Activated CD8-positive, alpha-beta memory T cell treated with anti-CD3 and anti-CD28 coated beads, Interleukin-2, amount 50 U/mL, for 48 hours (primary cell): Measurements from ENCODE around the gene PPP1R3C.

Source experiments
- DNase-seq: peaks from one replicate; pipeline ENCODE4 v3.0.0-alpha.2; 2020

Gene PPP1R3C

GRCh38 chr10:91632671-91633550 is at the start of gene PPP1R3C:
PPP1R3C (minus strand) TSS chr10:91633071; CDS start chr10:91632969, 102 bp downstream.
- DNase-seq = peak; percentile 78

- no peak for DNase-seq
These were observed 48.7 kb upstream of the PPP1R3C start for GRCh38 chr10:91681361-91682276.

- DNase-seq = no peak
These were observed 47.6 kb upstream of the PPP1R3C start for GRCh38 chr10:91680487-91680886.

- DNase-seq = no peak
These were observed 46.4 kb upstream of the PPP1R3C start for GRCh38 chr10:91679296-91679695.

- DNase-seq = no peak
These were observed 45.0 kb upstream of the PPP1R3C start for GRCh38 chr10:91677911-91678310.

- DNase-seq = no peak
These were observed 39.2 kb upstream of the PPP1R3C start for GRCh38 chr10:91672021-91672608.

- no peak for DNase-seq
These were observed 36.0 kb upstream of the PPP1R3C start for GRCh38 chr10:91668913-91669312.

- DNase-seq = no peak
These were observed 33.0 kb upstream of the PPP1R3C start for GRCh38 chr10:91665842-91666241.

- DNase-seq = no peak
These were observed 31.6 kb upstream of the PPP1R3C start for GRCh38 chr10:91664426-91664825.

GRCh38 chr10:91662993-91663392 is 30.1 kb upstream of the PPP1R3C start:
- no peak for DNase-seq

- DNase-seq = no peak
These were observed 20.5 kb upstream of the PPP1R3C start for GRCh38 chr10:91653219-91653870.

- DNase-seq = no peak
These were observed 19.5 kb upstream of the PPP1R3C start for GRCh38 chr10:91652364-91652763.

GRCh38 chr10:91643700-91644099 is 10.8 kb upstream of the PPP1R3C start:
- DNase-seq = no peak

- DNase-seq = no peak
These were observed 10.2 kb upstream of the PPP1R3C start for GRCh38 chr10:91642831-91643692.

- DNase-seq = no peak
These were observed 4.0 kb upstream of the PPP1R3C start for GRCh38 chr10:91636892-91637291.

GRCh38 chr10:91635401-91636400 is 2.8 kb upstream of the PPP1R3C start:
- no peak for DNase-seq

- no peak for DNase-seq
These were observed 2.0 kb upstream of the PPP1R3C start for GRCh38 chr10:91634898-91635297.

- no peak for DNase-seq
These were observed 1.4 kb upstream of the PPP1R3C start for GRCh38 chr10:91634246-91634645.

- DNase-seq = no peak
These were observed 2.2 kb downstream of the PPP1R3C start for GRCh38 chr10:91630625-91631024.
